Stimulated activated effector memory CD8-positive, alpha-beta T cell treated with anti-CD3 and anti-CD28 coated beads, Interleukin-12 subunit alpha, Interleukin-12 subunit beta, amount 100 ng/mL, for 72 hours (primary cell): ENCODE results near the gene ADAM19.
"Not testable (repeated sequence)": the region's sequence is repeated elsewhere in the genome, so short reads cannot be mapped to it uniquely, and the experiment has no call there.

Source experiments
- ATAC-seq: fragments of 150-1000 bp; cut with Tn5 transposase; 2 replicates; pipeline ENCODE4 v1.10.0; 2021
- DNase-seq, 2 donors: peaks; one replicate each; pipeline ENCODE4 v3.0.0; 2021 to 2022; ENCODE audit warnings: low spot score in 2 of 2
- H3K27ac Mint-ChIP-seq: one replicate; pipeline ENCODE4 v1.8.0; 2022; ENCODE audit warnings: mild to moderate bottlenecking, mixed read lengths
- H3K36me3 Mint-ChIP-seq: one replicate; pipeline ENCODE4 v1.8.0; 2022; ENCODE audit warnings: mild to moderate bottlenecking, mixed read lengths
- H3K4me1 Mint-ChIP-seq: one replicate; pipeline ENCODE4 v1.8.0; 2022; ENCODE audit warnings: mixed read lengths
- H3K4me3 Mint-ChIP-seq: one replicate; pipeline ENCODE4 v1.8.0; 2022; ENCODE audit warnings: mild to moderate bottlenecking, mixed read lengths
- H3K9me3 Mint-ChIP-seq: one replicate; pipeline ENCODE4 v1.8.0; 2022; ENCODE audit warnings: mixed read lengths

Gene ADAM19

GRCh38 chr5:157485340-157485739, 90.2 kb downstream of the ADAM19 start:
- no peak for ATAC-seq
- no peak overlapping the region for H3K4me3 Mint-ChIP-seq
- peak overlapping the region; percentile 4 for H3K27ac Mint-ChIP-seq
- H3K9me3 Mint-ChIP-seq: no peaks in the 10 kb centered on the region
- no peak for DNase-seq
- peaks cover 20% of the 10 kb centered on the region for H3K4me1 Mint-ChIP-seq
- H3K36me3 Mint-ChIP-seq: peaks cover 100% of the 10 kb centered on the region

DNA sequence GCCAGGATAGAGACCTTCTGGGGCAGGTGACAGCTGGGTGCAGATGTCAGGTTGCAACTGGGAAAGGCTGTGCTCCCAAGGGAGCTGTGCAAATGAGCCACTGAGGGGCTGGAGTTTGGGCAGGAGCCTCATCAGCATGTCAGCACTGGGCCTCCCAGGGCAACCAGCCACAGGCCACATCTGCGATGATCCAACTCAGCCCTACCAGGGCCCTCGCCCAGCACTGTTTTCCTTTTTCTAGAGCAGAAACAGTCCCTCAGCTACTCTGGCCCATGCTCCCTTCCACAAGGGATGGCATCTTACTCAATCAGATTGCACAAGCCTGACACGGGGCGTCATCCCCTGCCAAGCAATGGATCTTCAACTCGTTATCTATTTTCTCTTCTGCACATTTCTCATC, 90.8 kb downstream of the ADAM19 start:
- Mint-ChIP-seq H3K4me1 (peaks cover 24% of the 10 kb centered on the region), H3K27ac (no peak overlapping the region), H3K9me3 (no peaks in the 10 kb centered on the region), H3K4me3 (no peak overlapping the region), H3K36me3 (peaks cover 100% of the 10 kb centered on the region)
- DNase-seq (no peak), ATAC-seq (no peak)

- Mint-ChIP-seq H3K36me3 (peaks cover 100% of the 10 kb centered on the region), H3K4me1 (peaks cover 30% of the 10 kb centered on the region)
- not testable (repeated sequence) for H3K4me3 Mint-ChIP-seq, H3K27ac Mint-ChIP-seq, ATAC-seq, DNase-seq, H3K9me3 Mint-ChIP-seq
Observed at GRCh38 chr5:157482702-157483101, 92.9 kb downstream of the ADAM19 start.

DNA sequence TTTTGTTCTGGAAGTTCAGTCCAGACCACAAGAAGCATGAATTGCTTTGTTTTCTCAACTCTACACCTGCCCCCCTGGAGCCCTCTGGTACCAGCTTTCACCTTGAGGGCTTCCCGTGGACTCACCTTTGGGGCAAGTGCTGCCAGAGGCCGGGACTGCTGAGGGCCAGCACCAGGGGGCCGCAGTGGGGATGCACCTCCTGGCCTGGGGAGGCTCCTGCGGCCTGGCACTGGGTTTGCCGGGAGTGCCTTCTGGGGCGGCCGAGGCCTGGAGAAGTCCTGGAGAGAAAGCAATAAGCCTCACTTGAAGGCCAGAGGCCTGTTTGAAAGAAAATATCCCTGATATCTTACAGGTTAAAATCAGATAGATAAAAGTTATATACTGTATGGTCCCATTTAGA, 93.9 kb downstream of the ADAM19 start:
- peaks cover 100% of the 10 kb centered on the region for H3K36me3 Mint-ChIP-seq
- peak overlapping the region; percentile 43 for H3K27ac Mint-ChIP-seq
- ATAC-seq: no peak
- H3K9me3 Mint-ChIP-seq: no peaks in the 10 kb centered on the region
- H3K4me1 Mint-ChIP-seq: peaks cover 20% of the 10 kb centered on the region
- no peak for DNase-seq
- no peak overlapping the region for H3K4me3 Mint-ChIP-seq

GRCh38 chr5:157481265-157481664, 94.3 kb downstream of the ADAM19 start:
- Mint-ChIP-seq H3K4me1 (peaks cover 18% of the 10 kb centered on the region), H3K27ac (peak overlapping the region; percentile 43), H3K9me3 (no peaks in the 10 kb centered on the region), H3K4me3 (no peak overlapping the region), H3K36me3 (peaks cover 100% of the 10 kb centered on the region)
- no peak for DNase-seq
- peak; percentile 19 for ATAC-seq

GRCh38 chr5:157479612-157480510, 95.7 kb downstream of the ADAM19 start:
- peaks cover 13% of the 10 kb centered on the region for H3K4me1 Mint-ChIP-seq
- H3K4me3 Mint-ChIP-seq: no peak overlapping the region
- H3K27ac Mint-ChIP-seq: peak overlapping the region; percentile 57
- no peak for DNase-seq
- peaks cover 100% of the 10 kb centered on the region for H3K36me3 Mint-ChIP-seq
- no peak for ATAC-seq
- no peaks in the 10 kb centered on the region for H3K9me3 Mint-ChIP-seq

DNA sequence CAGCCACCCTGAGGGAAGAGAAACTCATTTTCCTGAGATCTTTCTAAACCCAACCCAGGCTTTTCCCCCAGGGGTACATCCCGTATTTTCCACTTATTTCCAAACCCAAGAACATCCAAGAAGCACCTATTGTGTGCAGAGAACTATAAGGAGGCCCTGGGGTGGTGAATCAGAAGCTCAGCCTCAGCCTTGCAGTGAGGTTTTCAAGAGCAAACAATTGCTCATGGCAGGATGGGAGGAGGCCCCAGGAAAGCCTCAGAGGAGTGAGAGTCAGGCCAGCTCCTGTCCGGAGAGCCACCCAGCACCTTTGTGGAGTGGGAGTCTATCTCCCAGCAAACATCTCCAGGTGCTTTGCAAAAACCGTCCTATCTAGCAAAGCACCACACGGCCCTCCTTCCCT, 96.4 kb downstream of the ADAM19 start:
- H3K9me3 Mint-ChIP-seq: no peaks in the 10 kb centered on the region
- DNase-seq (no peak), ATAC-seq (no peak)
- H3K4me1 Mint-ChIP-seq: peaks cover 13% of the 10 kb centered on the region
- H3K27ac Mint-ChIP-seq: peak overlapping the region; percentile 57
- H3K4me3 Mint-ChIP-seq: no peak overlapping the region
- peaks cover 99% of the 10 kb centered on the region for H3K36me3 Mint-ChIP-seq

DNA sequence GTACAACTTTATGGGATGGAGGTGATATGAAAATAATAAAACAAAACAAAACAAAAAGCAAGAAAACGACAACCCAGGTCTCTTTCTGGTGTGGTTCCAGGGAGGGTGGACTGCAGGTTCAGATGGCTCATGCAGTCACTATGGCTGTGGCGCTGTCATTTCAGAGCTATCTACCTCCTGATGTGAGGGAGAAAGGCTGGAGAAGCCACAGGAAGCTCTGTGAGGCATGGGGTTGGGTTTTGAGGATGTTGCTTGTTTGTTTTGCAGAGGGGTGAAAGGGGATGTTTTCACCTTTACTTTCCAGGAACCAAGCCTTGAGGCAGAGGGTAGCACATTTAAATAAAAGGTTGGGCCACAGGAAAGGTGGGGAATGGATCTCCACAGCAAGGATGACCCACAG, 96.8 kb downstream of the ADAM19 start:
- H3K4me3 Mint-ChIP-seq: no peak overlapping the region
- DNase-seq: no peak
- peaks cover 95% of the 10 kb centered on the region for H3K36me3 Mint-ChIP-seq
- no peak for ATAC-seq
- H3K4me1 Mint-ChIP-seq: peaks cover 13% of the 10 kb centered on the region
- peak overlapping the region; percentile 57 for H3K27ac Mint-ChIP-seq
- H3K9me3 Mint-ChIP-seq: no peaks in the 10 kb centered on the region

DNA sequence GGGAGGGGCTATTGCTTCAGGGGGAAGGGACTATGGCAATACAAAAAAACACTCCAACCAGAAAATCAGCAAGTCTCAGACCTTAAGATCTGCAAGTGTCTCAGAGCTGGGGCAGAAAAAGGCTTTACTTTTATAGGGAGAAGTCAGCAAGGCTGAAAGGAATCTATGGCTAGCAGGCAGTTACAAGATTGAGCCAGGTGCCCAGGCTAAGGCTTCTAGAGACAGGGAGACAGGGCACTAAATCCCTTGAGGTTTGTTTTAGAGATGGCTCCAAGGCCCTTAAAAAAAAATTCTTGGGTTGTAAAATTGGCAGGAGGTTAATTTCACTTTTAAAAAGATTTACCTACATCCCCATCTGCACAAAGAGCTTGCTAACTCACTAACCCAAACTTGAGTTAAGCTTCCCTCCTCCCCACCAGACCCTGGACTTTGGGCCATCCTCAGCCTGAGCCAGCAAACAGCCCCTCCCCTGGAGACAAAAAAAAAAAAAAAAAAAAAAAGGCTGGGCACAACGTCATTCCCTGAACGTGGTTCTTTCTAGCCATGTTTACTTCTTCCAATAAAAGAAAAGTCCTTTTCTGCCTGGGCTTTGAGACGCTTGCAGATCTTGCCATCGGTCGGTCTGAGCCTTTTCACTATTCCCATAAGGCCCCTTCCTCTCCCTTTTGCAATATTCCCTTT, 97.6 kb downstream of the ADAM19 start:
- peak overlapping the region; percentile 57 for H3K27ac Mint-ChIP-seq
- peaks cover 89% of the 10 kb centered on the region for H3K36me3 Mint-ChIP-seq
- ATAC-seq (no peak), DNase-seq (no peak)
- peaks cover 13% of the 10 kb centered on the region for H3K4me1 Mint-ChIP-seq
- no peak overlapping the region for H3K4me3 Mint-ChIP-seq
- H3K9me3 Mint-ChIP-seq: no peaks in the 10 kb centered on the region

GRCh38 chr5:157476702-157477408, 98.7 kb downstream of the ADAM19 start:
- DNase-seq (no peak), ATAC-seq (peak; percentile 66)
- Mint-ChIP-seq H3K27ac (no peak overlapping the region), H3K4me3 (no peak overlapping the region), H3K9me3 (no peaks in the 10 kb centered on the region), H3K4me1 (peaks cover 19% of the 10 kb centered on the region), H3K36me3 (peaks cover 87% of the 10 kb centered on the region)

GRCh38 chr5:157475432-157475831, 100.1 kb downstream of the ADAM19 start:
- peaks cover 73% of the 10 kb centered on the region for H3K36me3 Mint-ChIP-seq
- no peak for DNase-seq
- ATAC-seq: no peak
- H3K4me3 Mint-ChIP-seq: no peak overlapping the region
- H3K27ac Mint-ChIP-seq: peak overlapping the region; percentile 40
- H3K4me1 Mint-ChIP-seq: peaks cover 19% of the 10 kb centered on the region
- H3K9me3 Mint-ChIP-seq: no peaks in the 10 kb centered on the region

GRCh38 chr5:157473383-157474320, 101.9 kb downstream of the ADAM19 start:
- Mint-ChIP-seq H3K4me1 (peaks cover 6% of the 10 kb centered on the region), H3K36me3 (peaks cover 55% of the 10 kb centered on the region), H3K9me3 (no peaks in the 10 kb centered on the region), H3K4me3 (no peak overlapping the region), H3K27ac (peak overlapping the region; percentile 40)
- DNase-seq (no peak), ATAC-seq (no peak)

DNA sequence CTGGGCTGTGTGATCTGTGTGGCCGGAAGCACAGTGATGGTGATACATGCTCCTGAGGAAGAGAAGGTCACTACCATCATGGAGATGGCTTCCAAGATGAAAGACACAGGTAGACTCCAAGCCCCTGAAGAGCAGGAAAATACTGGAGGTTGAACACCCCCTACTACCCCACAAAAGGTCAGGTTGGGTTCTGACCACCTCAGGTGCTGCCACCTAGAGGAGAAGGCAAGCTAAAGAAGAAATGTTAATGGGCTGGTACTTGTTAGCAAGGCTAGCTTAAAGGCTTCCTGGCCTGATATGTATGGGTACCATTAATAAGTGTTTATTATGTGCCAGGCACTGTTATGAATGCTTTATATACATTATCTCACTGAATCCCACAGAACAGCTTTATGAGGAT, 103.9 kb downstream of the ADAM19 start:
- DNase-seq (no peak), ATAC-seq (peak; percentile 61)
- peaks cover 6% of the 10 kb centered on the region for H3K4me1 Mint-ChIP-seq
- H3K4me3 Mint-ChIP-seq: no peak overlapping the region
- no peak overlapping the region for H3K27ac Mint-ChIP-seq
- no peaks in the 10 kb centered on the region for H3K9me3 Mint-ChIP-seq
- H3K36me3 Mint-ChIP-seq: peaks cover 36% of the 10 kb centered on the region

- no peak for ATAC-seq
Observed at GRCh38 chr5:157470631-157471030, 104.9 kb downstream of the ADAM19 start.

More at GRCh38 chr5:157470631-157471030, 104.9 kb downstream of the ADAM19 start:
- no peak overlapping the region for H3K4me3 Mint-ChIP-seq
- peaks cover 14% of the 10 kb centered on the region for H3K4me1 Mint-ChIP-seq
- H3K36me3 Mint-ChIP-seq: peaks cover 31% of the 10 kb centered on the region
- no peak overlapping the region for H3K27ac Mint-ChIP-seq
- no peaks in the 10 kb centered on the region for H3K9me3 Mint-ChIP-seq
- DNase-seq: no peak
